Natural killer cell (primary cell): ENCODE results near the gene SF3A2. TPM values are rescaled to one million over a fixed set of nuclear protein-coding genes. Genes with fewer than 3 reads are reported as not detected.

Experiments
- ATAC-seq, 3 donors: fragments of 150-1000 bp in 2 of 3; fragments of 200-7000 bp in 1 of 3; cut with Tn5 transposase; 1 replicate in 1 of 3; 2 replicates in 2 of 3; pipeline ENCODE4 v1.10.0; 2021; ENCODE audit warnings: mild to moderate bottlenecking in 2 of 3, moderate library complexity in 2 of 3
- DNase-seq, 2 donors: peaks; one replicate each; pipeline versions ENCODE4 v3.0.0 to v3.0.0-alpha.2; 2013 to 2021; ENCODE audit warnings: mixed read lengths in 1 of 2
- H3K27ac ChIP-seq: one replicate; pipeline ENCODE4 v1.5.1; 2013; ENCODE audit warnings: mild to moderate bottlenecking, low read length
- H3K27me3 ChIP-seq: one replicate; pipeline ENCODE4 v1.6.1; 2013; ENCODE audit warnings: low read length; ENCODE audit not compliant: control insufficient read depth, insufficient read depth
- H3K36me3 ChIP-seq: one replicate; pipeline ENCODE4 v1.6.1; 2013; ENCODE audit warnings: low read length; ENCODE audit not compliant: control insufficient read depth, insufficient read depth
- H3K4me1 ChIP-seq: one replicate; pipeline ENCODE4 v1.6.1; 2013; ENCODE audit warnings: low read length; ENCODE audit not compliant: control insufficient read depth, insufficient read depth
- H3K4me3 ChIP-seq: one replicate; pipeline ENCODE4 v1.5.1; 2013; ENCODE audit warnings: low read length
- H3K9me3 ChIP-seq: one replicate; pipeline ENCODE4 v1.6.1; 2013; ENCODE audit warnings: low read length; ENCODE audit not compliant: control insufficient read depth, insufficient read depth
- H3K27ac Mint-ChIP-seq, 2 donors: one replicate each; pipeline ENCODE4 v1.8.0; 2022; ENCODE audit warnings: mild to moderate bottlenecking in 2 of 2, mixed read lengths in 2 of 2, moderate library complexity in 1 of 2
- H3K27me3 Mint-ChIP-seq, 2 donors: one replicate each; pipeline ENCODE4 v1.8.0; 2022; ENCODE audit warnings: low read depth in 2 of 2, mixed read lengths in 2 of 2
- H3K36me3 Mint-ChIP-seq: one replicate; pipeline ENCODE4 v1.8.0; 2022; ENCODE audit warnings: mixed read lengths
- H3K4me1 Mint-ChIP-seq, 2 donors: one replicate each; pipeline ENCODE4 v1.8.0; 2022; ENCODE audit warnings: mixed read lengths in 2 of 2
- H3K4me3 Mint-ChIP-seq: one replicate; pipeline ENCODE4 v1.8.0; 2022; ENCODE audit warnings: mild to moderate bottlenecking, moderate library complexity, mixed read lengths
- H3K9me3 Mint-ChIP-seq, 2 donors: one replicate each; pipeline ENCODE4 v1.8.0; 2022; ENCODE audit warnings: mixed read lengths in 2 of 2
- WGBS: methylation state at CpG from one replicate; pipeline ENCODE4 v1.1.7; 2013; ENCODE audit warnings: missing lambda C conversion rate; ENCODE audit not compliant: insufficient coverage; 5-methylcytosine and 5-hydroxymethylcytosine counted together
- intact Hi-C: fragments of 100-400 bp; cut with micrococcal nuclease; formaldehyde crosslinking; loops from one replicate; pipeline ENCODE4 v1.14.2; 2022
- total RNA-seq, 4 donors: library from RNA; stranded (reverse); fragments of 120-200 nt in 1 of 4; gene quantifications; one replicate each; pipeline versions ENCODE4 v1.2.3 to v1.2.4, GENCODE V29; 2013 to 2022
- TF ChIP-seq, protein P1 (sequence below): fragments of 200-600 bp; IDR thresholded peaks from one replicate; pipeline ENCODE4 v1.8.0; 2022; ENCODE audit warnings: antibody characterized with exemption

Gene SF3A2
- total RNA-seq, 3 donors from 2014 or later (not counting 1 experiment from before 2014, with no cell fraction given): 143 to 165 (median 147) TPM

DNA sequence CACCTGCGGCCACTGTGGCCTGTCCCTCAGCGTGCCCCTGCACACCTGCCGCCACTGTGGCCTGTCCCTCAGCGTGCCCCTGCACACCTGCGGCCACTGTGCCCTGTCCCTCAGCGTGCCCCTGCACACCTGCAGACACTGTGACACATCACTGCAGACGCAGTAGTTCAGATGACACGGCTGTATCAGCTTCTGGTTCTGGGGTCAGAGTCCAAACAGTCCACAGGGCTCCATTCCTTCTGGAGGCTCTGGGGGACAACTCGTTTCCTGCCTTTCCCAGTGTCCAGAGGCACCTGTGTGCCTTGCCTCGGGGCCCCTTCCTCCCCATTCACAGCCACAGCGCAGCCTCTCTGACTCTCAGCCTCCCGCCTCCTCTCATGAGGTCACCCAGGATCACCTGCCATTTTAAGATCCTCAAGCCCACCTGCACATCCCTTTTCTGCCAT, 5.5 kb downstream of the SF3A2 start:
- H3K36me3 ChIP-seq: peaks cover 53% of the 10 kb centered on the region
- Mint-ChIP-seq H3K4me1 (peaks cover 49 to 50% of the 10 kb centered on the region in 2 donors), H3K4me3 (peak overlapping the region; percentile 65), H3K9me3 (peaks cover 0 to 3% of the 10 kb centered on the region in 2 donors), H3K36me3 (no peaks in the 10 kb centered on the region), H3K27me3 (no peaks in the 10 kb centered on the region), H3K27ac (peak overlapping the region in 1 of 2 donors; percentile 54)
- no peak for ATAC-seq
- DNase-seq: no peak
- H3K27me3 ChIP-seq: no peaks in the 10 kb centered on the region
- peaks cover 59% of the 10 kb centered on the region for H3K4me1 ChIP-seq
- intact Hi-C loops: no loop called here
- TF ChIP-seq, protein P1, sequence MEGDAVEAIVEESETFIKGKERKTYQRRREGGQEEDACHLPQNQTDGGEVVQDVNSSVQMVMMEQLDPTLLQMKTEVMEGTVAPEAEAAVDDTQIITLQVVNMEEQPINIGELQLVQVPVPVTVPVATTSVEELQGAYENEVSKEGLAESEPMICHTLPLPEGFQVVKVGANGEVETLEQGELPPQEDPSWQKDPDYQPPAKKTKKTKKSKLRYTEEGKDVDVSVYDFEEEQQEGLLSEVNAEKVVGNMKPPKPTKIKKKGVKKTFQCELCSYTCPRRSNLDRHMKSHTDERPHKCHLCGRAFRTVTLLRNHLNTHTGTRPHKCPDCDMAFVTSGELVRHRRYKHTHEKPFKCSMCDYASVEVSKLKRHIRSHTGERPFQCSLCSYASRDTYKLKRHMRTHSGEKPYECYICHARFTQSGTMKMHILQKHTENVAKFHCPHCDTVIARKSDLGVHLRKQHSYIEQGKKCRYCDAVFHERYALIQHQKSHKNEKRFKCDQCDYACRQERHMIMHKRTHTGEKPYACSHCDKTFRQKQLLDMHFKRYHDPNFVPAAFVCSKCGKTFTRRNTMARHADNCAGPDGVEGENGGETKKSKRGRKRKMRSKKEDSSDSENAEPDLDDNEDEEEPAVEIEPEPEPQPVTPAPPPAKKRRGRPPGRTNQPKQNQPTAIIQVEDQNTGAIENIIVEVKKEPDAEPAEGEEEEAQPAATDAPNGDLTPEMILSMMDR: no peak
- no peak overlapping the region for H3K27ac ChIP-seq
- no peaks in the 10 kb centered on the region for H3K9me3 ChIP-seq
- no peak overlapping the region for H3K4me3 ChIP-seq
- 85% methylated on average over 12 of the region's 12 CpGs for WGBS

DNA sequence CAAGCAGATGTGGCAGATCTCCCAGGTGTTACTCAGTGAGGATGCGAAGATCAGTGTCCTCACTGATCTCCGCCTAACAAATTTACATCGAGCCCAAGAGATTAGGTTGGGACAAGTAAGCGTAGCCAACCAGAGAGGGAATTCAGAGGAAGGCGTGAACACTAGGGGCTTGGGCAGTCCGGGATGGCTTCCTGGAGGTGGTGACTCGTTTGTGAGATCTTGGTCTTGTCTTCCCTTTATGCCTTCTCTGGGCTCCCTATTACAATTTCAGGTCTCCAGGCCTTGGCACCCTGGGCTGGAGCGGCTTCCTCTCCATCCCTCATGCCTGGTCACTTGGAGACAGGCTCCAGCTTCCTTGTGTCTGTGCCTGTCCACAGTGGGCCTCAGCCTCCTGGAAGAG, 6.2 kb downstream of the SF3A2 start:
- no peak for DNase-seq
- H3K27ac Mint-ChIP-seq: peak overlapping the region in 1 of 2 donors; percentile 54
- WGBS: 94% methylated on average over 8 of the region's 8 CpGs

DNA sequence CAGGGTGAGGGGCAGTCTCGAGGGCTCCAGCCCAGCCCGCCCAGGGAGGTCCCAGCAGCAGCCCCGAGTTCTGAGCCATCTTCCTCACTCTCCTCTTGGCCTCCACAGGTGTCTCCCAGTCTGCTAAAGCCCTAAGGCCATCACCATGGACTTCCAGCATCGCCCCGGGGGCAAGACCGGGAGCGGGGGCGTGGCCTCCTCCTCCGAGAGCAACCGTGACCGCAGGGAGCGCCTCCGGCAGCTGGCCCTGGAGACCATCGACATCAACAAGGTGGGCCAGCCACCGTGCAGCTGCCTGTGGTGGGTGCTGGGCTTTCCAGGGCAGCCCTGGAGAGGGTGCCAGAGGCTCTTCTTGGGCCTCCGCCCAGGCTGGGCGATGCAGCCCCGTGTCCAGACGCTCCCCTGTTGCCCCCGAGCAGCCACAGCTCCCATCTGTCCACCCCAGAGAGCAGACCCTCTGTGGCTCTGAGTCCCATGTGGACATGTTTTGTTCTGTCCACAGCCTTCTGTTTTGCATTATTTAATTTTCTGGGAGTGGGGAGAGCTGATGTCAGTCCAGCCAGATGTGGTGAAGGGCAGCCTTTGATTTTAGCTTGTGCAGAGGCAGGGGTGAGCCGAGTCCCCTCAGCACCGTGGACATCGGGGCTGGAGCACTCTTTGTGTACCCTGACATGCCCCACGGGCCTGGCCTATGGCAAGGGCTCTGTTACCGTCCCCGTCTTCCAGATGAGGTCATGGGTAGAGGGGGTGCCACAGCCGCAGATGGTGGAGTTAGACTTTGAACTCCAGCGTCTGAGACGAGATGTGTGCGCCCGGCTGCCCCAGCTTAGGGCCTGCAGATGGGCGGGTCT, 6.9 kb downstream of the SF3A2 start:
- Histone ChIP-seq H3K27me3 (no peaks in the 10 kb centered on the region), H3K9me3 (no peaks in the 10 kb centered on the region), H3K27ac (no peak overlapping the region), H3K4me3 (no peak overlapping the region), H3K4me1 (peaks cover 46% of the 10 kb centered on the region), H3K36me3 (peaks cover 60% of the 10 kb centered on the region)
- peaks cover 0 to 3% of the 10 kb centered on the region in 2 donors for H3K9me3 Mint-ChIP-seq
- intact Hi-C loops: no loop called here
- TF ChIP-seq, protein P1: no peak
- ATAC-seq (no peak), DNase-seq (no peak)
- WGBS: 93% methylated on average over 32 of the region's 32 CpGs
- peaks cover 38 to 39% of the 10 kb centered on the region in 2 donors for H3K4me1 Mint-ChIP-seq
- no peaks in the 10 kb centered on the region for H3K27me3 Mint-ChIP-seq
- H3K36me3 Mint-ChIP-seq: no peaks in the 10 kb centered on the region
- H3K4me3 Mint-ChIP-seq: no peak overlapping the region
- H3K27ac Mint-ChIP-seq: no peak overlapping the region

More for the DNA sequence above, 6.2 kb downstream of the SF3A2 start:
- Histone ChIP-seq H3K36me3 (peaks cover 56% of the 10 kb centered on the region), H3K9me3 (no peaks in the 10 kb centered on the region), H3K27me3 (no peaks in the 10 kb centered on the region), H3K27ac (no peak overlapping the region), H3K4me3 (no peak overlapping the region), H3K4me1 (peaks cover 52% of the 10 kb centered on the region)
- peaks cover 45 to 46% of the 10 kb centered on the region in 2 donors for H3K4me1 Mint-ChIP-seq
- no peaks in the 10 kb centered on the region for H3K36me3 Mint-ChIP-seq
- TF ChIP-seq, protein P1: no peak
- peaks cover 0 to 3% of the 10 kb centered on the region in 2 donors for H3K9me3 Mint-ChIP-seq
- H3K27me3 Mint-ChIP-seq: no peaks in the 10 kb centered on the region
- intact Hi-C loops: no loop called here
- no peak overlapping the region for H3K4me3 Mint-ChIP-seq
- ATAC-seq: no peak
